HG03378 (cell line): ENCODE measurements around the gene GXYLT2.

Experiments
- ATAC-seq: cut with Tn5 transposase; IDR thresholded peaks from one replicate; pipeline ENCODE4 v1.9.1; 2021; ENCODE audit warnings: mild to moderate bottlenecking, moderate library complexity; ENCODE audit not compliant: unreplicated experiment

GXYLT2 gene

GRCh38 chr3:73007992-73008712 lies 120.3 kb downstream of the GXYLT2 start:
- no peak for ATAC-seq

- no peak for ATAC-seq
Observed at GRCh38 chr3:73009008-73009407, 121.2 kb downstream of the GXYLT2 start.

GRCh38 chr3:73009750-73010149 lies 121.9 kb downstream of the GXYLT2 start:
- ATAC-seq = no peak

DNA sequence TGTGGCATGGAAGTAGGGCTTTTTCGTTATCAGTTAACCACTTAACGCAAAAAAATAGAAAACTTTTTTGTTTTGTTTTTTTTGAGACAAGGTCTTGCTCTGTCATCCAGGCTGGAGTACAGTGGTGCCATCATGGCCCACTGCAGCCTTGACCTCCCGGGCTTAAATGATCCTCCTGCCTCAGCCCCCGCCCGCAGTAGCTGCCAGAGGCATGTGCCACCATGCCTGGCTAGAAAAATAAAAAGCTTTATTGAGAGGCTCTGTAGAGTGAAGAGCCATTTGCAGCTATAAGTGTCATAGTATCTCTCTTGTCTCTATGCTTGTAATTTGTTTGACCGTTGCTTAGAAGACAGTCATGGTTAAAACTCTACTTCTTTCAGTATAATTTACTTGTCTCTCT lies 122.3 kb downstream of the GXYLT2 start:
- no peak for ATAC-seq

DNA sequence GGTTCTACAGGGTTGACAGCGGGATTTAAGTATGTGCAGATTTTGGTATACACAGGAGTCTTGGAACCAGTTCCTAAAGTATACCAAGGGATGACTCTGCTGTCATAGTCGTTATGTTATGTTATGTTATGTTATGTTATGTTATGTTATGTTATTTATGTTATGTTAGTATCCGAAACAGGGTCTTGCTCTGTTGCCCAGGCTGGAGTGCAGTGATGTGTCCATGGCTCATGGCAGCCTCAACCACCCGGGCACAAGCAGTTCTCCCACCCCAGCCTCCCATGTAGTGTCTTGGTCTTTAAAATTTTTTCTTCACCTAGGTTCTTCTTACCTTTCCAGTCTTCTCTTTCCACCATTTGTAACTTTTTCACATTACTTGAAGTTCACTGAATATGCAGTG lies 130.5 kb downstream of the GXYLT2 start:
- no peak for ATAC-seq

DNA sequence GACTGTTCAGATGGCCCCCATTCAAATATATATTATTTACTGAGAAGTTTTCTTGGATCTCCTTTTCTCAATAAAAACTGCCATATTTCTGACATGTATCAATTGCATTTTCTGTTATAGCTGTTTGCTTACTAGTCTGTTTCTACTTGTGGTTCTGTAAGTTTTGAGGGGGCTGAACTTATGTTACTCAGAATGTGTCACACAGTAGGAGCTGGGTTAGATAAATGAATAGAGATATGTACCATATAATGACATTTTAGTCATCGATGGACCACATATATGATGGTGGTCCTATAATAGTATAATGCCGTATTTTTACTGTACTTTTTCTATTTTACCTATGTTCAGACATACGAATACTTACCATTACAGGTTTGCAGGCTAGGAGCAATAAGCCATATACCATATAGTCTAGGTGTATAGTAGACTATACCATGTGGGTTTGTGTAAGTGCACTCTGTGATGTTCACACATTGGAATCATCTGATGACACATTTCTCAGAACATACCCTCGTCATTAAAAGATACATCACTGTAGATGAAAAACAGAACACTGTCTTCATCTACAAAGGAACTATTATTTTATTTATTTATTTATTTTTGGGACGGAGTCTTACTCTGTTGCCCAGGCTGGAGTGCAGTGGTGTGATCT lies 131.1 kb downstream of the GXYLT2 start:
- ATAC-seq = no peak

DNA sequence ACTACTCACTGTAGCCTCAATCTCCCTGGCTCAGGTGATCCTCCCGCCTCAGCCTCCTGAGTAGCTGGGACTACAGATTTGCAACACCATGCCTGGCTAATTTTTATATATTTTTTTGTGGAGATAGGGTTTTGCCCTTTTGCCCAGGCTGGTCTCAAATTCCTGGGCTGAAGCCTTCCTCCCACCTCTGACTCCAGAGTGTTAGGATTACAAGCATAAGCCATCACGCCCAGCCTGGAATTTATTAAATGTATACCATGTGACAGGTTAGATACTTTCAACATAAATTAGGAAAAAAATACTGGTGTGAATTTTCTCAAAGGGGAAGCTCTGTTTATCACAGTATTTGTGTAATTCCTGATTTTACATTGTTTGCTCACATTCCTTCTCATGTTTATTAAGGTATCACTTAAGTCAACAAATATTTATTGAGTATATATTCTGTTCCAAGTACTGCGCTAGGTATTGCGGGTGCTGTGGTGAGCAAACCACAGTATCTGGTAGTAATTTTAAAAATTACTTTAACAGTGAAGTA lies 133.5 kb downstream of the GXYLT2 start:
- ATAC-seq = no peak

GRCh38 chr3:73024836-73025235 lies 137.0 kb downstream of the GXYLT2 start:
- no peak for ATAC-seq

GRCh38 chr3:73026111-73026759 lies 138.4 kb downstream of the GXYLT2 start:
- ATAC-seq = no peak
